ENCODE measurements around the gene SORCS1. TPM values are rescaled to one million over a fixed set of nuclear protein-coding genes. Genes with fewer than 3 reads are reported as not detected.

The SORCS1 gene
- total RNA-seq, 2 experiments from 2014 or later: not detected

- no peaks in the 10 kb centered on the region for H3K27me3 ChIP-seq (ENCODE audit: control insufficient read depth in 1 of 2, insufficient read depth in 2 of 2, low read length in 2 of 2)
- Mint-ChIP-seq H3K9me3 (no peaks in the 10 kb centered on the region), H3K4me3 (no peak overlapping the region), H3K27ac (no peak overlapping the region), H3K27me3 (no peaks in the 10 kb centered on the region), H3K36me3 (ENCODE audit: low read depth) (no peaks in the 10 kb centered on the region), H3K4me1 (ENCODE audit: low read depth) (no peaks in the 10 kb centered on the region)
- ChIA-PET CTCF (no interaction called here), POLR2A (no interaction called here)
- H3K9me3 ChIP-seq (ENCODE audit: control insufficient read depth in 1 of 2, insufficient read depth in 1 of 2, low read length in 2 of 2): no peaks in the 10 kb centered on the region
- H3K4me3 ChIP-seq (ENCODE audit: low read length): no peak overlapping the region
- intact Hi-C loops (cut with DNase I, micrococcal nuclease): no loop called here
- no peak for TF ChIP-seq CTCF (IDR thresholded peaks at IDR 0.05)
- DNase-seq (no peak), ATAC-seq (ENCODE audit: poor library complexity) (no peak)
- no peaks in the 10 kb centered on the region for H3K4me1 ChIP-seq (ENCODE audit: insufficient read depth, low read length)
- no peaks in the 10 kb centered on the region for H3K36me3 ChIP-seq (ENCODE audit: insufficient read depth, low read length)
- H3K27ac ChIP-seq (ENCODE audit: low read depth in 1 of 2, low read length in 2 of 2): no peak overlapping the region
Measured at GRCh38 chr10:107058331-107058730, 106.2 kb downstream of the SORCS1 start.

DNA sequence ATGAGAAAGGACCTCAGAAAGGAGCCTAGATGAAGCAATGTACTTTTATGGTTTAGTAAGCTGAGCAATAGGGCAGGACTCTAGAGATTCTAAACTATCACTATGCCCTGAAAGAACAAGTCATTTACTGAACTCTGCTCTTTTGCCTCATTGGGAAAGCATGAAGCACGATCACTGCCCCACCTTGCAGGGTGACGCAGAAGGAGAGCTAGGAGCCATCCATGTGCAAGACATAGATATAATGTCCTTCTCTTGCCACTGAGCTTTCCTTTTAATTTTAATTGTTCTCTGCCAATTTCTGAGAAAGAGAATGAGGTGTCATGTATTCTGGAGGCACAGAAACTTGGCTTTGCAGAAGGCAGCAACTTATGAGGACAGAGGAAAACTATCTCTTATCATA lies 108.3 kb downstream of the SORCS1 start:
- CTCF ChIA-PET: no interaction called here
- Mint-ChIP-seq H3K9me3 (peaks cover 2% of the 10 kb centered on the region), H3K36me3 (ENCODE audit: low read depth) (no peaks in the 10 kb centered on the region), H3K27ac (no peak overlapping the region), H3K27me3 (no peaks in the 10 kb centered on the region), H3K4me1 (ENCODE audit: low read depth) (no peaks in the 10 kb centered on the region), H3K4me3 (no peak overlapping the region)
- H3K36me3 ChIP-seq (ENCODE audit: insufficient read depth, low read length): no peaks in the 10 kb centered on the region
- H3K9me3 ChIP-seq (ENCODE audit: control insufficient read depth in 1 of 2, insufficient read depth in 1 of 2, low read length in 2 of 2): no peaks in the 10 kb centered on the region
- no peak for TF ChIP-seq CTCF (IDR thresholded peaks at IDR 0.05)
- ATAC-seq (ENCODE audit: poor library complexity) (no peak), DNase-seq (no peak)
- POLR2A ChIA-PET: no interaction called here
- intact Hi-C loops (cut with DNase I, micrococcal nuclease): no loop called here
- no peaks in the 10 kb centered on the region for H3K4me1 ChIP-seq (ENCODE audit: insufficient read depth, low read length)
- H3K4me3 ChIP-seq (ENCODE audit: low read length): no peak overlapping the region
- no peak overlapping the region for H3K27ac ChIP-seq (ENCODE audit: low read depth in 1 of 2, low read length in 2 of 2)
- H3K27me3 ChIP-seq (ENCODE audit: control insufficient read depth in 1 of 2, insufficient read depth in 2 of 2, low read length in 2 of 2): no peaks in the 10 kb centered on the region

GRCh38 chr10:107054469-107055156 lies 109.9 kb downstream of the SORCS1 start:
- Mint-ChIP-seq H3K36me3 (ENCODE audit: low read depth) (no peaks in the 10 kb centered on the region), H3K4me3 (no peak overlapping the region), H3K9me3 (peaks cover 2% of the 10 kb centered on the region), H3K4me1 (ENCODE audit: low read depth) (no peaks in the 10 kb centered on the region), H3K27ac (no peak overlapping the region), H3K27me3 (no peaks in the 10 kb centered on the region)
- Histone ChIP-seq H3K27ac (ENCODE audit: low read depth in 1 of 2, low read length in 2 of 2) (no peak overlapping the region), H3K4me1 (ENCODE audit: insufficient read depth, low read length) (no peaks in the 10 kb centered on the region), H3K9me3 (ENCODE audit: control insufficient read depth in 1 of 2, insufficient read depth in 1 of 2, low read length in 2 of 2) (no peaks in the 10 kb centered on the region), H3K4me3 (ENCODE audit: low read length) (no peak overlapping the region), H3K27me3 (ENCODE audit: control insufficient read depth in 1 of 2, insufficient read depth in 2 of 2, low read length in 2 of 2) (no peaks in the 10 kb centered on the region), H3K36me3 (ENCODE audit: insufficient read depth, low read length) (no peaks in the 10 kb centered on the region)
- no peak for TF ChIP-seq CTCF (IDR thresholded peaks at IDR 0.05)
- ATAC-seq (ENCODE audit: poor library complexity) (no peak), DNase-seq (no peak)
- ChIA-PET CTCF (no interaction called here), POLR2A (no interaction called here)
- intact Hi-C loops (cut with DNase I, micrococcal nuclease): no loop called here

Data from CD4-positive, alpha-beta T cell (primary cell).